GM13976 (cell line): ENCODE results near the gene POLR1D.

Experiments used
- DNase-seq: peaks from one replicate; pipeline ENCODE4 v3.0.0; 2012; ENCODE audit warnings: low spot score
- in situ Hi-C: fragments of 300-500 bp; cut with MboI; formaldehyde crosslinking; loops from one replicate; pipeline ENCODE4 v1.12.0; 2022; ENCODE audit warnings: low sequenced_read_pairs, mixed read lengths, inconsistent platforms; ENCODE audit not compliant: unreplicated experiment
- TF ChIP-seq, protein P1 (sequence below): IDR thresholded peaks from 2 replicates; pipeline ENCODE4 v1.5.1; 2012; ENCODE audit warnings: borderline replicate concordance, mild to moderate bottlenecking; ENCODE audit not compliant: insufficient read depth; ENCODE audit errors: extremely low read depth, missing control alignments, control extremely low read depth

The POLR1D gene

DNA sequence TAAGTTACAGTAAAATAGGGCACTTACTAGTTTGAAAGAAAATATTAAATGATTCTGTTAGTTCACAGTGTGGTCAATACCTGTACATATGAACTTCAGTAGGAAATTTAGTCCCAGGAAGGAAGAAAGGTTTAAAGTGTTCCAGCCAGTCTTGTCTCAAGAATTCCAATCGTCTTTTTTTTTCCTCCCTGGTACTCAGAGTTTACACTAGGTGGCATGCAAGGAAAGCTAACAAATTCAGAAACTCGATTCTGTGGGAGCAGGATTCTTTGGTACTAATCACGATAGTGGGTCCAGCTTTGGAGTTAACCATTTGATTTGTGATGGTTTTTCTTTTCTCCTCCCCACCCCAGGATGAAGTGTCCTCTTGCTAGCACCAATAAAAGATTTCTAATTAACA lies 43.6 kb downstream of the POLR1D start:
- in situ Hi-C loops = no loop called here
- no peak for DNase-seq
- TF ChIP-seq, protein P1, sequence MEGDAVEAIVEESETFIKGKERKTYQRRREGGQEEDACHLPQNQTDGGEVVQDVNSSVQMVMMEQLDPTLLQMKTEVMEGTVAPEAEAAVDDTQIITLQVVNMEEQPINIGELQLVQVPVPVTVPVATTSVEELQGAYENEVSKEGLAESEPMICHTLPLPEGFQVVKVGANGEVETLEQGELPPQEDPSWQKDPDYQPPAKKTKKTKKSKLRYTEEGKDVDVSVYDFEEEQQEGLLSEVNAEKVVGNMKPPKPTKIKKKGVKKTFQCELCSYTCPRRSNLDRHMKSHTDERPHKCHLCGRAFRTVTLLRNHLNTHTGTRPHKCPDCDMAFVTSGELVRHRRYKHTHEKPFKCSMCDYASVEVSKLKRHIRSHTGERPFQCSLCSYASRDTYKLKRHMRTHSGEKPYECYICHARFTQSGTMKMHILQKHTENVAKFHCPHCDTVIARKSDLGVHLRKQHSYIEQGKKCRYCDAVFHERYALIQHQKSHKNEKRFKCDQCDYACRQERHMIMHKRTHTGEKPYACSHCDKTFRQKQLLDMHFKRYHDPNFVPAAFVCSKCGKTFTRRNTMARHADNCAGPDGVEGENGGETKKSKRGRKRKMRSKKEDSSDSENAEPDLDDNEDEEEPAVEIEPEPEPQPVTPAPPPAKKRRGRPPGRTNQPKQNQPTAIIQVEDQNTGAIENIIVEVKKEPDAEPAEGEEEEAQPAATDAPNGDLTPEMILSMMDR = no peak

DNA sequence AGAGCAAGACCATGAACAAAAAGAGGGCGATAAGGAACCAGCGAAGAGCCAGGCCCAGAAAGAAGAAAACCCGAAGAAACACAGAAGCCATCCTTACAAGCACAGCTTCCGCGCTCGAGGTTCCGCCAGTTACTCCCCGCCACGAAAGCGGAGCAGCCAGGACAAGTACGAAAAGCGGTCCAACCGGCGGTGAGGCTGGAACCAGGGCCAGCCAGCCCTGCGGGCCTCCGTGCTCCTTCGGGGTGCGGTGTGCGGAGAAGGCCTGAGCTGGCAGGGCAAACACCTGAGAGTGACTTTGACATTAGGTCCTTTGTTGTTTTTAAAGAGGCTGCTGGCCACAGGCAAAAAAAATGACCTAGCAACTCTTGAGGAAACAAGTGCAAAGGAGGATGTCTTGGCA lies 44.1 kb downstream of the POLR1D start:
- DNase-seq = no peak
- in situ Hi-C loops = no loop called here
- TF ChIP-seq, protein P1 = no peak

DNA sequence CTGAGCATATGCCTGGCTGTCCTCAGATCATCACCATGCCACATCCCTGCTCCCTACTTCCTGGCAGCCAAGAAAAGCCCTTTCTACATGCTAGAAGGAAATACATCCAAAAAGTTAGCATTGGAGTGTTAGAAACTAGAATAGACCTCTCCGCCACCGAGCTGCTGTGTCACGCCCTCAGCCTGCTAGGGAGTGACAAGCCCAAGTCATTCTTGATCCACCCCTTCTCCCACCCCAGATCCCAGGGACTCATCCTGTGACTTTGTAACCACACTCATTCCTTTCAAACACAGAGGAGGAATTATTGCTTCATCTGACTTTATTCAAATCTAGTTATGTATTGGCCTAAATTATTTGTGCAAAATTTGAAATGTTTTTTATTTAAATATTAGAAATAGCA lies 45.3 kb downstream of the POLR1D start:
- DNase-seq = no peak
- TF ChIP-seq, protein P1 = no peak
- in situ Hi-C loops = no loop called here

DNA sequence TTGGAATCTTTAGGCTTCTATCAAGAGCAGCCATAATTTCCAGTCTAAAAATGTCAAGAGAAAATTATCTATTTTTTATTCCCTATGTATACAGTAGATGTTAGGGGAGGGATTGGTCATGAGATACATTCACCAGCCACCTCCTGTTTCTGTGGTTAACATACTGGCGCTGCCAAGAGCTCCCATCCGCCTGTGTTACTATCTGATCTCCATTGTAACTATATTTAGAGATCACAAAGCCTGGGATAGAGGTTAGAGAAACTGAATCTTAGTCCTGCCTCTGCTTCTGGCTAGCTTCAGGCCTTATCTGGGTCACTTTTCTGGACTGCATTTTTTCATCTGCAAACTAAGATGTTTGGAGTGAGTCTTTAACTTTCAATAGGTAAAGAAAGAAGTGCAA lies 46.3 kb downstream of the POLR1D start:
- TF ChIP-seq, protein P1 = no peak
- in situ Hi-C loops = no loop called here
- DNase-seq = no peak

DNA sequence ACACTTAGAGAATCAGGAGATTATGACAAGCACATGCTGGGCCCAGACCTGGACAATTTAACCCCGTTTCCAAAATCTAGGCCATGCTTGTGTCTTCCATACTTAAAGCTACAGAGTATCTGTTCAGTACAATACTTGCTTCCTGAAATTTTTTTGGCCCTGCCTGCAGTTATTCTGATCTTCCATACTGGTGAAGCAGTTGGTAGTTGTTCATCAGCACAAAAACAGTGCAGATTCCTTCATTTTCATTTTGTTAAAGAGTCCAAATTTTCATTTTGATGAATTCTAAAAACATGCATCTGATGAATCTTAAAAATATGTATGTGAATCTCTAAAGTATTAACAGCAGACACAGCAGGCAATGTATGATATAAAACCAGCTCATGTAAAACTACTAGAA lies 49.2 kb downstream of the POLR1D start:
- DNase-seq = no peak
- TF ChIP-seq, protein P1 = no peak
- in situ Hi-C loops = no loop called here

DNA sequence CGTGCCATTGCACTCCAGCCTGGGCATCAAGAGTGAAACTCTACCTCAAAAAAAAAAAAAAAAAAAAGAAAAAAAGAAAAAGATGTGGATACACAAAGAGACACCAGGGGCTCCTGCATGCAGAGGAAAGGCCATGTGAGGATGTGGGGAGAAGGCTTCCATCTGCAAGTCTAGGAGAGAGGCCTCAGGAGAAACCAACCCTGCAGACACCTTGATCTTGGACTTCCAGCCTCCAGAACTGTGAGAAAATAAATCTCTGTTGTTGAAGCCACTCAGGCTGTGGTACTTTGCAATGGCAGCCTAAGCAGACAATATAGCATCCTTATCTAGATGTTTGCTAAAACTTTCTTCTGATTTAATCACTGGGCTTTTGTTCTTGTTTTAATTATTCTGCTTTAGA lies 50.3 kb downstream of the POLR1D start:
- DNase-seq = no peak
- in situ Hi-C loops = no loop called here
- TF ChIP-seq, protein P1 = no peak
